ENCODE results near the gene KBTBD8.

Gene KBTBD8

DNA sequence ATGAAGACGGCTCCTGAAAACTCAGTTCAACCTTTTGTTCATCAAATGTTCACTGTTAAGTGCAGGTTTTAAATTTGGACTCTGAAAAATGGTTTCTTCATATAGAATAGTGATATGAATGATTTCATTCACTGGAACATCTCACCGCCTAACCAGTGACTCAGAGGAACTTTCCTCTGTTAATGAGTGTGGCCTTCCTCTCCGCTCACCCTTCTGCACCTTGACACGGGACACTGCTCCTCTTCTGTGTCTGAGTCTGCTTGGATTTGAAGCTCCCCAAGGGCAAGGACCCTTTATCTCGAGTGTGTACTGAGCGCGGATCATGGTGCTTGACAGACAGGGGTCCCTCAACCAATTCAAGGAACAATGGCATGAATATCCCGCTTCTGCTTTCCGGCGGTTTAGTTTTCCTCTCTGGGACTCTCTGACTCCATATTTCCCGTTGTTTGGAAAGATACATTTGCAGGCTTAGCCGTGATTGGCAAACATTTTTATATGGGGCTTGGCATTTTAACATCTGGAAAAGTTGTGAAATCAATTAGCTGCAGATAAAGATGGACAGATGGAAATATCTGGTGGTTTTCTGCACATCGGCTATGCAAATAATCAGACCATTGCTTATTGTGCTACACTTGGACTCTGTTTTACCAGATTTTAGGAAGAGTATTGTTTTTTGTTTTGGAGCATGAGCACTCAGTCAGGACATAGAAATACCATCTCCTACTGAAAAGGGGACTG, 20.9 kb downstream of the KBTBD8 start:
- TF ChIP-seq, protein P1, sequence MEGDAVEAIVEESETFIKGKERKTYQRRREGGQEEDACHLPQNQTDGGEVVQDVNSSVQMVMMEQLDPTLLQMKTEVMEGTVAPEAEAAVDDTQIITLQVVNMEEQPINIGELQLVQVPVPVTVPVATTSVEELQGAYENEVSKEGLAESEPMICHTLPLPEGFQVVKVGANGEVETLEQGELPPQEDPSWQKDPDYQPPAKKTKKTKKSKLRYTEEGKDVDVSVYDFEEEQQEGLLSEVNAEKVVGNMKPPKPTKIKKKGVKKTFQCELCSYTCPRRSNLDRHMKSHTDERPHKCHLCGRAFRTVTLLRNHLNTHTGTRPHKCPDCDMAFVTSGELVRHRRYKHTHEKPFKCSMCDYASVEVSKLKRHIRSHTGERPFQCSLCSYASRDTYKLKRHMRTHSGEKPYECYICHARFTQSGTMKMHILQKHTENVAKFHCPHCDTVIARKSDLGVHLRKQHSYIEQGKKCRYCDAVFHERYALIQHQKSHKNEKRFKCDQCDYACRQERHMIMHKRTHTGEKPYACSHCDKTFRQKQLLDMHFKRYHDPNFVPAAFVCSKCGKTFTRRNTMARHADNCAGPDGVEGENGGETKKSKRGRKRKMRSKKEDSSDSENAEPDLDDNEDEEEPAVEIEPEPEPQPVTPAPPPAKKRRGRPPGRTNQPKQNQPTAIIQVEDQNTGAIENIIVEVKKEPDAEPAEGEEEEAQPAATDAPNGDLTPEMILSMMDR (IDR thresholded peaks at IDR 0.05; ENCODE audit: insufficient read depth, low read length, poor library complexity, severe bottlenecking): no peak
- DNase-seq (ENCODE audit: extremely low read depth, insufficient read length): no peak

DNA sequence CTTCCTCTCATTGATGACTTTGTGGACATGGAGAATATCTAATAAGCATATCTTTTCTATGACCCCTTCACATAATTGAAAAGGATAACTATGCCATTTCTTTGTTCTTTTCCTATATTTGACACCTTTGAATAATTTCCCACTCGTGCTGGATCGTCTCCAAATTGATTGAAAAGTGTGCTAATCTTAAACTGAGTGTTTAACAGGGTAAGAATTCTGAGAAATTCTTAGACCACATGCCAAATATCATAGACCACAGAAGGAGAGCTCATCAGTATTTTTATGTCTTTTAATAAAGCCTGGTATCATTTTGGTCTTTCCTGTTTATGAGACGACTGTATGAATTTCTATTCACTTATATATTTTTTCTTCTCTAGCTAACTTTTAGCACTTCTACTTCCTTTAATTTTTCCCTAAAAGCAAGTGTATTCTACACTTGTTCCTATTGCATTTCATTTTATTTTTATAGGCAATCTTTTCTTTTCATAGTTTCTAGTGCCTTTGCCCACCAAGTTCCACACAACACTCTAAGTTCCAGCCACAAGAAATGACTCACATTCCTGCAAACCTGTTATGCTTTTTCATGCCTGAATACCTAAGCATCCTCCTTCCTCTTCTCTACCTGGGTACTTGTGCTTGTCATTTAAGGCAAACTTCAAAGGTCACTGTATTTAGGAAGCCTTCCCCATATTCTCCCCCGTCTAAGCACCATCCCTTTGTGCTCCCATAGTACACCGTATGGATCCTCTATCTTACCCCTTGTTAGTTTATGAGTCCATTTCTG, 30.1 kb downstream of the KBTBD8 start:
- DNase-seq (ENCODE audit: extremely low read depth, insufficient read length): no peak
- Histone ChIP-seq H3K4me3 (replicated peaks; ENCODE audit: low read depth, low read length) (no peak overlapping the region), H3K36me3 (ENCODE audit: control insufficient read depth, insufficient read depth, low read length) (no peaks in the 10 kb centered on the region), H3K27me3 (replicated peaks; ENCODE audit: control insufficient read depth, insufficient read depth, low read length) (no peaks in the 10 kb centered on the region)
- TF ChIP-seq, protein P1 (IDR thresholded peaks at IDR 0.05; ENCODE audit: insufficient read depth, low read length, poor library complexity, severe bottlenecking): no peak

More for the DNA sequence above, 20.9 kb downstream of the KBTBD8 start:
- Histone ChIP-seq H3K27me3 (replicated peaks; ENCODE audit: control insufficient read depth, insufficient read depth, low read length) (no peaks in the 10 kb centered on the region), H3K36me3 (ENCODE audit: control insufficient read depth, insufficient read depth, low read length) (no peaks in the 10 kb centered on the region), H3K4me3 (replicated peaks; ENCODE audit: low read depth, low read length) (no peak overlapping the region)

DNA sequence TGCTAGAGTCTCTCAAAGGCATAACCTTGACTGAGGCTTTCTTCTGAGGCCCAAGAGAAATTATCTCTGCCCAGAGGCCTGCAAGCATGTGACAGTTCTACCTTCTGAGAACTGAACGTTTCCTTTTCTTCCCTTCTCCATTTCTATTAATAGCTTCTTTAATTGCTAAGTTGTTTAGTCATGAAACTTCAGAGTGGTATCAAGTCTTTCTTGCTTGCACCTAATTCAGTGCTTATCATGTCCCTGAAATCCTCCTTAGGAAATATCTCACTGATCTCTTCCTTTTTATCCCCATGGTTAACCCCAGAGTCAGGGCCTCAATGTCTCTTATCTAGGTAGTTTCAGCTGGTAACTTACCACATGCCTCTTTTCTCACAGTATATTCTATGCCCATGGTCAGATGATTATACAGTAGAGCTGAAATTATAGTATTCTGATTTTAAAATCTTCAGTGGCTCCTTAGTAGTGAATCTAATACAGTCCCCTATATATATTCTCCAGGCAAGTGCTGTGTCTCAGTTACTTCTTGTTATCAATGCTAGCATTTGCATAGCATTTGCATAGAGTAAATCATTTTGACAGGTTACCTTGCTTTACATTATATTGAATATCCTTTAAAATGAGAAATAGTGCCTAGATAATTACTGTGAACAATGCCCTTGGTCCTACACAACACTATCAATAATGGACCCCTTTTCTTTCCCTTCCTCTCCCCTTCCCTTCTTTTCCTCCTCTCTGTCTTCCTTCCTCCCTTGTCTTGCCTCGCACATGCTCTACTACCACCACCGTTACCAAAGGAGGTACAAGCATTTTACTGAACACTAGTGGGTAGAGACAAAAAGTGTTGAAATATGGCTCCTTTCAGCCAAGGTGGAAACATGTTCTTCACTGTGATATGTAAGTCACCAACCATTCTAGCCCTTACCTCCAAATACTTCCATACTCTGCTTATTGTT, 33.0 kb downstream of the KBTBD8 start:
- no peak for DNase-seq (ENCODE audit: extremely low read depth, insufficient read length)
- TF ChIP-seq, protein P1 (IDR thresholded peaks at IDR 0.05; ENCODE audit: insufficient read depth, low read length, poor library complexity, severe bottlenecking): no peak
- no peaks in the 10 kb centered on the region for H3K36me3 ChIP-seq (ENCODE audit: control insufficient read depth, insufficient read depth, low read length)
- no peak overlapping the region for H3K4me3 ChIP-seq (replicated peaks; ENCODE audit: low read depth, low read length)
- no peaks in the 10 kb centered on the region for H3K27me3 ChIP-seq (replicated peaks; ENCODE audit: control insufficient read depth, insufficient read depth, low read length)

DNA sequence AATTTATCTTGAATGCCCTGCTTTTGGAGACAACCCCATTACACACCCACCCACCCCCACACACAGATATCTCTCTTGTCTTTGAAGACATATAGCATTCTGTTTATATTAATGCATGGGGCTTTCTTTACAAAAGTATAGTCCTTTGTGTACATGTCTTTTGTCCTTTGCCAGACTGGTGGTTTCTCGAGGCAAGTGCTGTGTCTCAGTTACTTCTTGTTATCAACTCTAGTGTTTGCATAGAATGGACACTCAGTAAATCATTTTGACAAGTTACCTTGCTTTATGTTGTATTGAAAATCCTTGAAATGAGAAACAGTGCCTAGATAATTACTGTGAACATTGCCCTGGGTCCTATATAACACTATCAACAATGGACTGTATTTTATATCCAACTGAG, 33.9 kb downstream of the KBTBD8 start:
- H3K36me3 ChIP-seq (ENCODE audit: control insufficient read depth, insufficient read depth, low read length): no peaks in the 10 kb centered on the region
- TF ChIP-seq, protein P1 (IDR thresholded peaks at IDR 0.05; ENCODE audit: insufficient read depth, low read length, poor library complexity, severe bottlenecking): no peak
- no peak overlapping the region for H3K4me3 ChIP-seq (replicated peaks; ENCODE audit: low read depth, low read length)
- no peaks in the 10 kb centered on the region for H3K27me3 ChIP-seq (replicated peaks; ENCODE audit: control insufficient read depth, insufficient read depth, low read length)
- DNase-seq (ENCODE audit: extremely low read depth, insufficient read length): no peak

DNA sequence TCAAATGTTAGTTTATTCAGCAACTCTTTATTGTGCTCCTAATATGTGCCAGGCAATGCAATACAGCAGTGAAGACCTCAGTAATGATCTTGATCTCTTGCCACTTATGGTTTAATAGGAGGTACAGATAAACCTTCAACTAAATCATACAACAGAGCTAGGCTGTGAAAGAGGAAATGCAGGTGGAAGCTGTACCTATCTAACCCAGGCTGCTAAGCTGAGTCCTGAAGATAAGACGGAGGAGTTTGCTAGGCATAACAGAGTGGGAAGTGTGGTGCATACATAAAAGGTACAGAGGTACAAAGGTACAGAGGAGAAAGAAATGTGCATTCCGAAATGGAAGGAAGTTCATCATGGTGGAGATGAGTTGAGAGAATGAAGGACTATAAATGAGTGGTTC, 35.0 kb downstream of the KBTBD8 start:
- no peak for DNase-seq (ENCODE audit: extremely low read depth, insufficient read length)
- TF ChIP-seq, protein P1 (IDR thresholded peaks at IDR 0.05; ENCODE audit: insufficient read depth, low read length, poor library complexity, severe bottlenecking): no peak
- Histone ChIP-seq H3K36me3 (ENCODE audit: control insufficient read depth, insufficient read depth, low read length) (no peaks in the 10 kb centered on the region), H3K4me3 (replicated peaks; ENCODE audit: low read depth, low read length) (no peak overlapping the region), H3K27me3 (replicated peaks; ENCODE audit: control insufficient read depth, insufficient read depth, low read length) (no peaks in the 10 kb centered on the region)
